HEK293 (cell line): Measurements from ENCODE around the gene TSNAX.

Experiments used
- CTCF ChIA-PET: fragments of 350-600 bp; formaldehyde crosslinking; extraction: SDS; loops from one replicate; lab custom pipeline; 2021; ENCODE audit warnings: antibody characterized with exemption; lab: Yijun Ruan, JAX
- POLR2A ChIA-PET: fragments of 300-600 bp; formaldehyde crosslinking; extraction: SDS; loops from one replicate; lab custom pipeline; 2020; ENCODE audit warnings: antibody characterized with exemption, inconsistent platforms; lab: Yijun Ruan, JAX
- H3K27ac ChIP-seq: fragments of 200-500 bp; sonication (Bioruptor generic); 2 replicates; pipeline ENCODE4 v1.5.1; 2014; ENCODE audit warnings: low read depth, low read length, control low read depth, inconsistent platforms; ENCODE audit errors: extremely low read depth
- H3K36me3 ChIP-seq, 2 experiments: fragments of 200-500 bp in 1 of 2; sonication (Bioruptor generic) in 1 of 2; 1 replicate in 1 of 2; 2 replicates in 1 of 2; pipeline ENCODE4 v1.5.1; 2014 to 2017; ENCODE audit warnings: inconsistent platforms in 2 of 2, low read length in 2 of 2; ENCODE audit not compliant: control insufficient read depth in 2 of 2, insufficient read depth in 1 of 2
- H3K4me1 ChIP-seq: fragments of 200-500 bp; sonication (Bioruptor generic); 2 replicates; pipeline ENCODE4 v1.5.1; 2014; ENCODE audit warnings: mild to moderate bottlenecking, low read length, inconsistent platforms; ENCODE audit not compliant: control insufficient read depth, insufficient read depth
- H3K4me3 ChIP-seq: 2 replicates; pipeline ENCODE4 v1.5.1; 2011; ENCODE audit warnings: low read depth, mild to moderate bottlenecking, control low read depth, low read length, moderate library complexity
- H3K9me3 ChIP-seq: fragments of 200-500 bp; sonication (Bioruptor generic); 2 replicates; pipeline ENCODE4 v1.5.1; 2014; ENCODE audit warnings: low read depth, low read length, inconsistent platforms; ENCODE audit not compliant: control insufficient read depth, insufficient read depth
- BCL11A ChIP-seq: fragments of 450-650 bp; formaldehyde crosslinking; IDR thresholded peaks from 2 replicates; pipeline ENCODE4 v1.5.1; 2016; ENCODE audit warnings: low read depth, missing biosample characterization, missing genetic modification characterization
- BCL11B ChIP-seq: fragments of 450-650 bp; formaldehyde crosslinking; IDR thresholded peaks from 2 replicates; pipeline ENCODE4 v1.5.1; 2016; ENCODE audit warnings: low read depth, missing biosample characterization, missing genetic modification characterization
- FEZF1 ChIP-seq: fragments of 450-650 bp; formaldehyde crosslinking; IDR thresholded peaks from 2 replicates; pipeline ENCODE4 v1.5.1; 2016; ENCODE audit warnings: missing biosample characterization, missing genetic modification characterization
- GLI2 ChIP-seq: fragments of 450-650 bp; formaldehyde crosslinking; IDR thresholded peaks from 2 replicates; pipeline ENCODE4; 2017; ENCODE audit warnings: missing biosample characterization, missing genetic modification characterization, low read depth, borderline replicate concordance
- GLIS2 ChIP-seq: fragments of 450-650 bp; formaldehyde crosslinking; IDR thresholded peaks from 2 replicates; pipeline ENCODE4 v1.5.1; 2016; ENCODE audit warnings: missing biosample characterization, missing genetic modification characterization
- KLF7 ChIP-seq: fragments of 450-650 bp; formaldehyde crosslinking; IDR thresholded peaks from 2 replicates; pipeline ENCODE4 v1.5.1; 2016; ENCODE audit warnings: missing biosample characterization, missing genetic modification characterization, borderline replicate concordance
- YY1 ChIP-seq: fragments of 450-650 bp; formaldehyde crosslinking; IDR thresholded peaks from 2 replicates; pipeline ENCODE4 v1.5.1; 2018; ENCODE audit warnings: missing biosample characterization, missing genetic modification characterization
- ZFHX2 ChIP-seq: fragments of 450-650 bp; formaldehyde crosslinking; conservative IDR thresholded peaks from 2 replicates; pipeline ENCODE4 v1.5.1; 2016; ENCODE audit warnings: missing biosample characterization, missing genetic modification characterization
- ZNF10 ChIP-seq: fragments of 450-650 bp; formaldehyde crosslinking; IDR thresholded peaks from 2 replicates; pipeline ENCODE4 v1.5.1; 2017; ENCODE audit warnings: missing biosample characterization, missing genetic modification characterization
- ZNF132 ChIP-seq: fragments of 450-650 bp; formaldehyde crosslinking; IDR thresholded peaks from 2 replicates; pipeline ENCODE4 v1.5.1; 2017; ENCODE audit warnings: missing biosample characterization, missing genetic modification characterization, borderline replicate concordance
- ZNF146 ChIP-seq: fragments of 450-650 bp; formaldehyde crosslinking; IDR thresholded peaks from 2 replicates; pipeline ENCODE4 v1.5.1; 2016; ENCODE audit warnings: missing biosample characterization, missing genetic modification characterization
- ZNF169 ChIP-seq: fragments of 450-650 bp; formaldehyde crosslinking; IDR thresholded peaks from 2 replicates; pipeline ENCODE4 v1.5.1; 2016; ENCODE audit warnings: missing biosample characterization, missing genetic modification characterization
- ZNF174 ChIP-seq: fragments of 450-650 bp; formaldehyde crosslinking; IDR thresholded peaks from 2 replicates; pipeline ENCODE4 v1.5.0; 2017; ENCODE audit warnings: missing biosample characterization, mild to moderate bottlenecking, missing genetic modification characterization
- ZNF223 ChIP-seq: fragments of 450-650 bp; formaldehyde crosslinking; IDR thresholded peaks from 2 replicates; pipeline ENCODE4 v1.5.1; 2016; ENCODE audit warnings: missing biosample characterization, missing genetic modification characterization
- ZNF335 ChIP-seq: fragments of 450-650 bp; formaldehyde crosslinking; conservative IDR thresholded peaks from 2 replicates; pipeline ENCODE4 v1.5.1; 2016; ENCODE audit warnings: missing biosample characterization, missing genetic modification characterization
- ZNF394 ChIP-seq: fragments of 450-650 bp; formaldehyde crosslinking; IDR thresholded peaks from 2 replicates; pipeline ENCODE4 v1.5.1; 2016; ENCODE audit warnings: missing biosample characterization, missing genetic modification characterization, mild to moderate bottlenecking, moderate library complexity, borderline replicate concordance
- ZNF426 ChIP-seq: fragments of 450-650 bp; formaldehyde crosslinking; IDR thresholded peaks from 2 replicates; pipeline ENCODE4 v1.5.1; 2017; ENCODE audit warnings: missing biosample characterization, missing genetic modification characterization, mild to moderate bottlenecking, inconsistent platforms, moderate library complexity
- ZNF501 ChIP-seq: fragments of 450-650 bp; formaldehyde crosslinking; IDR thresholded peaks from 2 replicates; pipeline ENCODE4 v1.5.1; 2016; ENCODE audit warnings: missing biosample characterization, missing genetic modification characterization
- ZNF548 ChIP-seq: fragments of 450-650 bp; formaldehyde crosslinking; IDR thresholded peaks from 2 replicates; pipeline ENCODE4 v1.5.1; 2016; ENCODE audit warnings: missing biosample characterization, missing genetic modification characterization
- ZNF654 ChIP-seq: fragments of 450-650 bp; formaldehyde crosslinking; IDR thresholded peaks from 2 replicates; pipeline ENCODE4 v1.5.1; 2016; ENCODE audit warnings: low read depth, missing biosample characterization, missing genetic modification characterization
- ZNF830 ChIP-seq: fragments of 450-650 bp; IDR thresholded peaks from 2 replicates; pipeline ENCODE4 v1.5.0; 2018; ENCODE audit warnings: missing biosample characterization, missing genetic modification characterization, low read depth, mild to moderate bottlenecking, moderate library complexity
- ZSCAN16 ChIP-seq: fragments of 450-650 bp; formaldehyde crosslinking; IDR thresholded peaks from 2 replicates; pipeline ENCODE4 v1.5.1; 2016; ENCODE audit warnings: missing biosample characterization, missing genetic modification characterization
- TF ChIP-seq, protein P1 (sequence below): fragments of 450-650 bp; formaldehyde crosslinking; IDR thresholded peaks from 2 replicates; pipeline ENCODE4 v1.5.1; 2017; ENCODE audit warnings: missing biosample characterization, mild to moderate bottlenecking, missing genetic modification characterization, moderate library complexity
- TF ChIP-seq, protein P2 (sequence below): fragments of 450-650 bp; formaldehyde crosslinking; IDR thresholded peaks from 2 replicates; pipeline ENCODE4 v1.5.1; 2017; ENCODE audit warnings: missing biosample characterization, missing genetic modification characterization
- TF ChIP-seq, protein P3 (sequence below): fragments of 450-650 bp; formaldehyde crosslinking; IDR thresholded peaks from 2 replicates; pipeline ENCODE4 v1.5.1; 2016; ENCODE audit warnings: missing biosample characterization, missing genetic modification characterization
- TF ChIP-seq, protein P4 (sequence below): fragments of 450-650 bp; formaldehyde crosslinking; IDR thresholded peaks from 2 replicates; pipeline ENCODE4 v1.5.0; 2017; ENCODE audit warnings: missing biosample characterization, missing genetic modification characterization, borderline replicate concordance

The TSNAX gene

DNA sequence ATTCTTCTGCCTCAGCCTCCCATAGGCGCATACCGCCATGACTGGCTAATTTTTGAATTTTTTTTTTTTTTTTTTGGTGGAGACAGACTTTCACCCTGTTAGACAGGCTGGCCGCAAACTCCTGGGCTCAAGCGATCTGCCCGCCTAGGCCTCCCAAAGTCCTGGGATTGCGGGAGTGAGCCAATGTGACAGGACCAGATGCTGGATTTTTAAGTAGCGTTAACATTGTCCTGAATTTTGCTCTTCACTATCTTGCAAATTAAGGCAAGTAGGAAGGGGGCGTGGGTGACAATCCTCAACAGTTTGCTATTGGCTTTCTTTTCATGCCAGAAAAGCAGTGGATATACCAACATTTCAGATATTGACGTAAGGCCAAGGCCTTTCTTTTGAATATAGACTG lies 49.7 kb upstream of the TSNAX start:
- ChIA-PET CTCF (interaction anchor here (0.8 kb wide), 1 partner anchor 23 kb away, joined by 3 read pairs; no protein-coding TSS in a partner anchor), POLR2A (no interaction called here)
- no peak overlapping the region for H3K4me3 ChIP-seq
- no peaks in the 10 kb centered on the region; the same call in 1 of the 2 replicates for H3K9me3 ChIP-seq
- H3K36me3 ChIP-seq: no peaks in the 10 kb centered on the region
- no peaks in the 10 kb centered on the region for H3K4me1 ChIP-seq
- no peak overlapping the region for H3K27ac ChIP-seq
- TF ChIP-seq ZNF548 (tag by site-specific recombination) (no peak), GLI2 (no peak), ZNF132 (tag by site-specific recombination) (no peak), BCL11B (no peak), ZNF394 (no peak), ZNF10 (tag by site-specific recombination) (no peak), ZNF501 (no peak), ZNF654 (tag by site-specific recombination) (no peak), ZNF169 (tag by site-specific recombination) (no peak), ZNF174 (tag by site-specific recombination) (no peak), YY1 (tag by site-specific recombination) (no peak), ZSCAN16 (tag by site-specific recombination) (no peak), ZNF335 (tag by site-specific recombination) (no peak), ZNF223 (tag by site-specific recombination) (no peak), KLF7 (no peak), ZNF830 (no peak), BCL11A (no peak), ZFHX2 (tag by site-specific recombination) (no peak)
- TF ChIP-seq, protein P1, sequence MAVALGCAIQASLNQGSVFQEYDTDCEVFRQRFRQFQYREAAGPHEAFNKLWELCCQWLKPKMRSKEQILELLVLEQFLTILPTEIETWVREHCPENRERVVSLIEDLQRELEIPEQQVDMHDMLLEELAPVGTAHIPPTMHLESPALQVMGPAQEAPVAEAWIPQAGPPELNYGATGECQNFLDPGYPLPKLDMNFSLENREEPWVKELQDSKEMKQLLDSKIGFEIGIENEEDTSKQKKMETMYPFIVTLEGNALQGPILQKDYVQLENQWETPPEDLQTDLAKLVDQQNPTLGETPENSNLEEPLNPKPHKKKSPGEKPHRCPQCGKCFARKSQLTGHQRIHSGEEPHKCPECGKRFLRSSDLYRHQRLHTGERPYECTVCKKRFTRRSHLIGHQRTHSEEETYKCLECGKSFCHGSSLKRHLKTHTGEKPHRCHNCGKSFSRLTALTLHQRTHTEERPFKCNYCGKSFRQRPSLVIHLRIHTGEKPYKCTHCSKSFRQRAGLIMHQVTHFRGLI (tag by site-specific recombination): no peak
- TF ChIP-seq, all 188 proteins: peak for 0

DNA sequence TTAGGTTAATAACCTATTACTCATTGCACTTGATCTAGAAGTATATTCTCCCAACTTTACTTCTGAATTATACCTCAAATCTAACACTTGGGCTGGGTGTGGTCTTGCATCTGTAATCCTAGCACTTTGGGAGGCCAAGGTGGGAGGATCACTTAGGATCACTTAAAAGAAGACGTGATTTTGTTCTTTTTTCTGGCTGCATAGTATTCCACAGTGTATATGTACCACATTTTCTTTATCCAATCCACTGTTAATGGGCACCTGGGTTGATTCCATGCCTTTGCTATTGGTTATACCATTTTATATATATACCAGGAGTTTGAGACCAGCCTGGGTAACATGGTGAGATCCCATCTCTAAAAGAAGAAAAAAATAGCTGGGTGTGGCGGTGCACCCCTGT lies 48.5 kb upstream of the TSNAX start:
- H3K36me3 ChIP-seq: no peaks in the 10 kb centered on the region
- H3K4me3 ChIP-seq: no peak overlapping the region
- ChIA-PET POLR2A (no interaction called here), CTCF (interaction anchor here (0.7 kb wide), 1 partner anchor 20 kb away, joined by 3 read pairs; no protein-coding TSS in a partner anchor)
- no peak overlapping the region for H3K27ac ChIP-seq
- no peaks in the 10 kb centered on the region; the same call in 1 of the 2 replicates for H3K4me1 ChIP-seq
- TF ChIP-seq ZNF548 (tag by site-specific recombination) (no peak), ZNF146 (tag by site-specific recombination) (peak; percentile 93), ZNF426 (tag by site-specific recombination) (no peak), FEZF1 (tag by site-specific recombination) (no peak), GLIS2 (tag by site-specific recombination) (no peak)
- TF ChIP-seq, protein P2, sequence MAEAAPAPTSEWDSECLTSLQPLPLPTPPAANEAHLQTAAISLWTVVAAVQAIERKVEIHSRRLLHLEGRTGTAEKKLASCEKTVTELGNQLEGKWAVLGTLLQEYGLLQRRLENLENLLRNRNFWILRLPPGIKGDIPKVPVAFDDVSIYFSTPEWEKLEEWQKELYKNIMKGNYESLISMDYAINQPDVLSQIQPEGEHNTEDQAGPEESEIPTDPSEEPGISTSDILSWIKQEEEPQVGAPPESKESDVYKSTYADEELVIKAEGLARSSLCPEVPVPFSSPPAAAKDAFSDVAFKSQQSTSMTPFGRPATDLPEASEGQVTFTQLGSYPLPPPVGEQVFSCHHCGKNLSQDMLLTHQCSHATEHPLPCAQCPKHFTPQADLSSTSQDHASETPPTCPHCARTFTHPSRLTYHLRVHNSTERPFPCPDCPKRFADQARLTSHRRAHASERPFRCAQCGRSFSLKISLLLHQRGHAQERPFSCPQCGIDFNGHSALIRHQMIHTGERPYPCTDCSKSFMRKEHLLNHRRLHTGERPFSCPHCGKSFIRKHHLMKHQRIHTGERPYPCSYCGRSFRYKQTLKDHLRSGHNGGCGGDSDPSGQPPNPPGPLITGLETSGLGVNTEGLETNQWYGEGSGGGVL (tag by site-specific recombination): no peak
- TF ChIP-seq, protein P3, sequence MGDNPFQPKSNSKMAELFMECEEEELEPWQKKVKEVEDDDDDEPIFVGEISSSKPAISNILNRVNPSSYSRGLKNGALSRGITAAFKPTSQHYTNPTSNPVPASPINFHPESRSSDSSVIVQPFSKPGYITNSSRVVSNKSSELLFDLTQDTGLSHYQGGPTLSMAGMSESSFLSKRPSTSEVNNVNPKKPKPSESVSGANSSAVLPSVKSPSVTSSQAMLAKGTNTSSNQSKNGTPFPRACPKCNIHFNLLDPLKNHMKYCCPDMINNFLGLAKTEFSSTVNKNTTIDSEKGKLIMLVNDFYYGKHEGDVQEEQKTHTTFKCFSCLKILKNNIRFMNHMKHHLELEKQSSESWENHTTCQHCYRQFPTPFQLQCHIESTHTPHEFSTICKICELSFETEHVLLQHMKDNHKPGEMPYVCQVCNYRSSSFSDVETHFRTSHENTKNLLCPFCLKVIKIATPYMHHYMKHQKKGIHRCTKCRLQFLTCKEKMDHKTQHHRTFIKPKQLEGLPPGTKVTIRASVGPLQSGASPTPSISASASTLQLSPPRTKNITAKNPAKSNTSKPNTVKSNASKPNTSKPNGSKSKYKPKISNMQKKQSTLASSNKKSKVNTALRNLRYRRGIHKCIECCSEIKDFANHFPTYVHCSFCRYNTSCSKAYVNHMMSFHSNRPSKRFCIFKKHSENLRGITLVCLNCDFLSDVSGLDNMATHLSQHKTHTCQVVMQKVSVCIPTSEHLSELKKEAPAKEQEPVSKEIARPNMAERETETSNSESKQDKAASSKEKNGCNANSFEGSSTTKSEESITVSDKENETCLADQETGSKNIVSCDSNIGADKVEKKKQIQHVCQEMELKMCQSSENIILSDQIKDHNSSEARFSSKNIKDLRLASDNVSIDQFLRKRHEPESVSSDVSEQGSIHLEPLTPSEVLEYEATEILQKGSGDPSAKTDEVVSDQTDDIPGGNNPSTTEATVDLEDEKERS (tag by site-specific recombination): peak; percentile 72; the same call in 1 of the 2 replicates
- TF ChIP-seq, protein P4, sequence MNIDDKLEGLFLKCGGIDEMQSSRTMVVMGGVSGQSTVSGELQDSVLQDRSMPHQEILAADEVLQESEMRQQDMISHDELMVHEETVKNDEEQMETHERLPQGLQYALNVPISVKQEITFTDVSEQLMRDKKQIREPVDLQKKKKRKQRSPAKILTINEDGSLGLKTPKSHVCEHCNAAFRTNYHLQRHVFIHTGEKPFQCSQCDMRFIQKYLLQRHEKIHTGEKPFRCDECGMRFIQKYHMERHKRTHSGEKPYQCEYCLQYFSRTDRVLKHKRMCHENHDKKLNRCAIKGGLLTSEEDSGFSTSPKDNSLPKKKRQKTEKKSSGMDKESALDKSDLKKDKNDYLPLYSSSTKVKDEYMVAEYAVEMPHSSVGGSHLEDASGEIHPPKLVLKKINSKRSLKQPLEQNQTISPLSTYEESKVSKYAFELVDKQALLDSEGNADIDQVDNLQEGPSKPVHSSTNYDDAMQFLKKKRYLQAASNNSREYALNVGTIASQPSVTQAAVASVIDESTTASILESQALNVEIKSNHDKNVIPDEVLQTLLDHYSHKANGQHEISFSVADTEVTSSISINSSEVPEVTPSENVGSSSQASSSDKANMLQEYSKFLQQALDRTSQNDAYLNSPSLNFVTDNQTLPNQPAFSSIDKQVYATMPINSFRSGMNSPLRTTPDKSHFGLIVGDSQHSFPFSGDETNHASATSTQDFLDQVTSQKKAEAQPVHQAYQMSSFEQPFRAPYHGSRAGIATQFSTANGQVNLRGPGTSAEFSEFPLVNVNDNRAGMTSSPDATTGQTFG (tag by site-specific recombination): no peak
- H3K9me3 ChIP-seq: no peaks in the 10 kb centered on the region; the same call in 1 of the 2 replicates
